ENCODE measurements around the gene KRI1.

- no peak for TF ChIP-seq EZH2 (IDR thresholded peaks at IDR 0.05; ENCODE audit: borderline replicate concordance, low read length)
- no peak for TF ChIP-seq CTCF (IDR thresholded peaks at IDR 0.05; ENCODE audit: low read length)
Observed at GRCh38 chr19:10587022-10587838, 21.4 kb upstream of the KRI1 start, which contains the start of gene AP1M2.
